Limb (tissue), 2 donors: ENCODE measurements around the gene ACER2.

ENCODE experiments used
- DNase-seq, 2 donors: peaks; one replicate each; pipeline ENCODE4 v3.0.0-alpha.2; 2016; ENCODE audit errors: extremely low spot score in 2 of 2

The ACER2 gene

DNA sequence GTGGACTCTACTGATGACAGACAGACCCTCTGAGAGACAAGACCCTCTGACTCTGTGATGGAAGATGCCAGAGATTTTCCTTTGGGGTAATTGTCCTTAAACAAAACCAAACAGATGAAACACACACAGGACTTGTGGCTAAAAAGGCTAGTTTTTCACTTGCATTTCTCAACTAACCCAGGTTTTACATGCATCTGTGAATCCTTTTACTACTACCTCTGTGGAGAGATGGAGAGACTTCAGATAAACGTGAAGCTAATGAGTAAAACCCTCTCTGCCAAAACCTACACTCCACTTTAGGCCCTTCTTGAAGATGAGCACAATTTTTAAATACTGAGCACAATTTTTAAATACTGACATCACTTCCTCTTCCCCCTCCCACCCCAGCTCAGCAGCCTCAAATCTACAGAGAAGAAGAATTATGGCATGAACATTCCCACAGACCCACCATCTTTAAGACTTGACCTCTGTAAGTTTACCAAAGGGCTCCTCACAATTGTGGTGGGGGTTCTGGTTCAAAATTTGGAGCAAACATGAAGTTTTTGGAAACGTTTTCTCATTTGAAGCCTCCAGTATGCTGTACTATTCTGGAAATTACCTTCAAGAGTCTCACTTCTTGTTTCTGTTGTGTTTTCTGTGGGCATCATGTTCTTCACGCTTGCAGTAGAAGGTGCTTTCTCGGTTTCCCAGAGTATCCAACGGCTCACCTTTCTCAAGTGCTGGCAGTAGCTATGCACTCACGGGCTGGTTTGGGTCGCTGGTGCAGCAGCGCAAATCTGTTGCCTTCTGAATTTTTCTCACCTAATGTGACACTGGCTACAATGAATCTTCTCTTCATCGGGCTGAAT lies 42.7 kb downstream of the ACER2 start:
- no peak for DNase-seq

DNA sequence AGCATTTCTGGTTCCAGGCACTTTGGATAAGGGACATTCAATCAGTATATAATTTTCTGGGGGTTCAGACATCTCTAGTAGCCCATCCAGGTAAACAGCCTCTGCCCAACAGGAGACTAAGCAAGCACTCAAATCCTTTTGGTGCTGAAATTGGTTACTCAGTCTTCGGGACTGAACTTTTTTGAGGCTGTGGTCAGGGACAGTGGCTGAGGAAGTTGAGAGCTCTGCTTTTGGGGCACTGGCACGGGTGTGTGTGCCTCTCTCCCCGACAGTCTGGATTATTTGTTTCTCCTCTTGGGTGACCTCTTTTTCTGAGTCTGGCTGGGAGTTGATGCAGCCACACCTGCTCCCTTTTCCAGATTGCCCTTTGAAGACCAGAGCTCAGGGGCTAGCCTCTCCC lies 47.6 kb downstream of the ACER2 start:
- no peak for DNase-seq

DNA sequence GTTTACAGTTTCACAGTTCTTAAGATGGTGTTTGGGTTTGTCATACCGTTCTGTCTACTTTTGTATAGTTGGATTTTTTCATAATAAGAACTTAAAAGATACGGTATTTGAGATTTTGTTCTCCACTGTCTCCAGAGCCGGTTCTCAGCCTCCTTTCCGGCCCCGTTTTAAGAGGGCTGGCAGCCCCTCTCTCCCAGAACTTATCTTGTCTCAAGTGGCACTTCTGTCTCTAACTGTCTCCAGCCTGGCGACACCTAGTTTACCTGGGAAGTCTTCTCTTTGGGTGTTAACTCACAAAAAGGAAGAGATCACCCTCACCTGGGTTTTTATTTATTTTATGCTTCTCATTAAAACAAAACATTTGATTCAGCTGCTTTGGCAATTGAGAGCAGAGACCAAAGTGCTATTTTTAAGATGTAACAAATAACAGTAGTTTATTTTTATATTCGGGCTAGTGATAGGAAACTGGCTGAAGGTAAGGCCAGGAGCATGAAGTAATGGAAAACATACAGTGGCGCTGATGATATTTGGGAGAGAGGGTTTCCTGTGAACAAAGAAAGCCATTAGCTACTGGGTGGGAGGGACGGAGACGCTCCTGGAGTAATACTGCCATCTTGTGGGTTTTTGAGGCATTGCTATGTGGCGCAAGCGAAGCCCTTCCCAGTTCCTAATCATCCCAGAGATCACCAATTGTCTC lies 48.3 kb downstream of the ACER2 start:
- peak; percentile 80 to 88 for DNase-seq

DNA sequence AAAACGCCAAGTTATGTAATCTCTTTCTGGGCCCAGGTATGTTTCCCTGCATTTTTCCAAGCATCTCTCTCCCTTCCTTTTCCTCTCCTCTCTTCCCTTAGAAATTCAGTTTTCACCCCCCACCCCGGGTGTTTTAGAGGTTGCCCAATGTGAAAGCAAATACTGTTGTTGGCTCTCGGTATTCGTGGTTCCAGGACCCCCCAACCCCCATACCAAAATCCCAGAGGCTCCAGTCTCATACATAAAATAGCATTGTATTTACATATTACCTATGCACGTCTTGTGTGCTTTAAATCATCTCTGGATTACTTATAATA lies 48.8 kb downstream of the ACER2 start:
- no peak for DNase-seq

DNA sequence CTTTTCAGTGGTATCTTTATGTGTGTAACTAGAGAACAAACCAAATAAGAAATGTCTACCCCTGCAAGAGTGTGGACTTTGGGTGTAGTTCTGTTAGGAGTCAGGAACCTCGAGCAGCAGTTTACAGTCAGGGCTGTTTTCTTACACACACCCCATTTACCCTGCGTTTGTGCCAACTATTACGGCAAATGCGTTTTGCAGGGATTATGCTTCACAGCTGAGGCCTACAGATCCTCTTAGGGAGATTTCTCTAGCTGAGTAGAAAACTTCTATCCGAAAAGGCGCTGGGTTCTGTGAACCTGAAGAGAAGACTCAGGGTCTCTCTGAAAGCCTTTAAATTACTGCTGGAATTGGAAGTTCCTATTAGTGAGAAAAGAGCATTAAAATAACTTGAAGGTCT lies 51.4 kb downstream of the ACER2 start:
- DNase-seq: no peak

DNA sequence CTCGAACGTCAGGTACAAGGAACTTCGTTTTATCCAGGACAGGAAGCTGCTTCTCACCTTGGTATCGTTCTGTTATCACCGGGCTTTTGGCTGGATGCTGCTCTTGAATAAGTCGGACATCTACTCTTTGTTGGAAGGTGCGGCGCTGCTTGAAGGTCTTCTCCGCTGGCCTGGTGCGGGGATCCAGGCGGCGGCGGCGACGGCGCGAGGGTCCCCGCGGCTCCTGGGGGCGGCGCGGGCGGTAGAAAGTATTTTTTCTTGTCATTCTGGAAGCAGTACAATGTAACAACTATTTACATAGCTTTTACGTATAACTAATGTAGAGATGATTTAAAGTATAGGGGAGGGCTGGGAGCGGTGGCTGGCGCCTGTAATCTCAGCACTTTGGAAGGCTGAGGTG lies 52.3 kb downstream of the ACER2 start:
- DNase-seq: no peak

DNA sequence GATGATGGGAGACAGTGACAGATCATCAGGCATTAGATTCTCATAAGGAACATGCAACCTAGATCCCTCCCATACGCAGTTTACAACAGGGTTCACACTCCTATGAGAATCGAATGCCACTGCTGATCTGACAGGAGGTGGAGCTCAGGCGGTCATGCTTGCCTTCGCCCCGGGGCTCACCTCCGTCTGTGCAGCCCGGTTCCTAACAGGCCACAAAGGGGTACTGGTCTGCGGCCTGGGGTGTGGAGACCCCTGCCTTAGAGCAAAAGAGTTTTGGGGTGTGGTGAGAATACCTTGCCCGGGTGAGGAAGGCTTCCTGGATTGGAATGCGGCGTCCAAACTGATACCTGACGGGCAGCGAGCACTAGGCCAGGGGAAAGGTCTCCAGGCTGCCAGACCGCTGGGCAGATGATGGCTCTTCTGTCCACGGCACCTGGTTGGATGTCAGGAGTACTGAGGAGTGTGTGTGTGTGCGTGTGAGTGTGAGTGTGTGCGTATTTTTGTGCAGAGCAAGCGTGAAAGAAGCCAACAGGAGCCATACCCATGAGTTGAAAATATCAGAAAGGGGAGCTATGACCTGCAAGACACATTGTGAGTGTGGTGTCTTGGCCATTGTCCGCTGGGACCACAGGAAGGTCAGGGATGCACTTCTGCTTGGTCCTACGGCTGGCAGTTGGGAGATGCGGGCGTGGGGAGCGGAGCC lies 55.4 kb downstream of the ACER2 start:
- no peak for DNase-seq

DNA sequence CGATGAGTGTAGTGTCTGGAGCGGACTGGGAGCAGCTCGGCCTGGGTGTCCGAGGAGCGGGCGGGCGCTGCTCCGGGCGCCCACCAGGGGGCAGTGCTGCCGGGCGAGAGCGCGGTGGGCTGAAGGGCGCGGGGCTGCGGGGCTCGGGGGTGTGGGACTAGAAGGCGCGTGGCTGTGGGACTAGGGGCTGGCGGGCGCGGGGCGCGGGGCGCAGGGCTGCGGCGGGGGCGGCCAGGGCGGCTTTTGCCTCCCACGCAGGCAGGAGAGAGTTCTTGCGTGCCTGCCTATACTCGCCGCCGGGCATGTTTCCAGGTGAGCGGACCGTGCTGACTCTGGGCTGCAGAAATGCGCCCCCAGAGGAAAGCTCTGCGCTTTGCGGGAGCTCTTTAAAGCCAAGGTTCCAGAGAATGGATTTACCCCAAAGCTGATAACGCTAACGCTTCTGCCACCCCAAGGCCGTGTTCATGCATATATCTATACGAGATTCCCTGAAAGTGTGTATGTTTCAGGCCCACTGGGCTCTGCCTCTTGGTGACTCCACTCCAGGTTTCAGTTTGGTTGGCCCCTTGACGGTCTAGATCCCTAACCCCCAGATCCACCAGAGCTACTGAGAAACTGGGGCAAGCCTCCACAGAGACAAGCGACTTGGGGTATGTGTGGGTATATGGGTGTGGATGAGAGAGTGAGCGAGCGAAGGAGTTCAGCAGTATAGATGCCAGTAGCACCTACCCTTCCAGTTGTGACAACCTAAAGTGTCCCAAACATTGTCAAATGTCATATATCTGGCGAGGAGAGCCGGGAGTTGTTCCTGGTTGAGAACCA lies 56.2 kb downstream of the ACER2 start:
- peak; percentile 32 to 79 for DNase-seq

DNA sequence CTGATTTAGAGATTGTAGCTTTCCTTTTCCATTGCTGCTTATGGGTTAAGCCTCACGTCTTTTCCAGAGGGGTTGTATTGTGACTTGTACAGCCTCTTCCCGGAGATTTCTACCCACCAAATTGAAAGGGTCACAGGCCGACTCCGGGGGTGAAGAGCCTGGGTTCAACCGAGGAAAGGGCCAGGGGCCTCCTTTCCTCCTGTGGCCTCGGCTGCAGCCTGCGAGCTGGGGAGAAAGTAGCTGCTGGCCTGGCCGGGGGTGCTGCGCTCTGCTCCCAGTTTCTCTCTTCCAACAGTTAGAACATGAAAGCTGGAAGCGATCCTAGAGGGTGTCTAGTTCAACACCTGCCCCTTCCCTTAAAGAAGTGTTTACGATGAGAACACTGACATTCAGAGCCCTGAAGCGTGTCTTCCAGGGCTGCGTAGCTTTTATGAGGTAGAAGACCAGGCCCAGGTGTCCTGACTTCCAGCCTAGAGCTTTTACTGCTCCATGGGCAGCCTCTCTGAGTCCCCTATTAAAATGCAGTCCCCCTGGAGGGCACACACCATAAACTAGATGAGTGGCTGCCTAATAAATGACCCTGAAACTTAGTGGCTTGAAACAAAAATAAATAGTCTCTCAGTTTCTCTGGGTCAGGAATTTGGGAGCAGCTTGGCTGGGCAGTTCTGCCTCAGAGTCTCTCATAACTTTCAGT lies 56.9 kb downstream of the ACER2 start:
- DNase-seq: no peak

DNA sequence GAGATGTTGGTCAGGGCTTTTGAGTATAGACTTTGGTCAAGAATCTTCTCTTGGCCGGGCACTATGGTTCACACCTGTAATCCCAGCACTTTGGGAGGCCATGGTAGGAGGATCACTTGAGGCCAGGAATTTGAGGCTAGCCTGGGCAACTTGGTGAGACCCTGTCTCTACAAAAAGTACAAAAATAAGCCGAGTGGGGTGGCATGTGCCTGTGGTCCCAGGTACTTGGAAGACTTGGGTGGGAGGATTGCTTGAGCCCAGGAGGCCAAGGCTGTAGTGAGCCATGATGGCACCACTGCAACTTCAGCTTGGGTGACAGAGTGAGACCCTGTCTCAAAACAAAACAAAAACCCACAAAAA lies 57.5 kb downstream of the ACER2 start:
- DNase-seq: no peak

DNA sequence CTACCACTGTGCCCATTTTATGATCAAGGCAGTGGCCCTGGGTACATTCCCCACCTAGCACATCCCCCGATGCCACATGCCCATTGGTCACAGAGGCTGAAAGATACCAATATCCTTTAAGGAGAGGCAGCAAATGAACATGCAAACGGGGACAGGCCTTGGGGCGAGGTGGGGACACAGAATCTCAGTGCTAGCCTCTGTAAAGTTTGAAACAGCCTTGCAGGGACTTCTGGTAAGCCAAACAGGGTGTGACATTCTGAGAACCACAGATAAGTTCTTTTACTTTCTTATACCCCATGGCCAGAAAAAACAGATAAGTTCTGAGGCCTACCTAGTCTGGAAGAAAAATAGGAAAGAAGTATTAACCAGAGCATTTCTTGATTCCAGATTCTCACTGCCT lies 60.5 kb downstream of the ACER2 start:
- DNase-seq: no peak

DNA sequence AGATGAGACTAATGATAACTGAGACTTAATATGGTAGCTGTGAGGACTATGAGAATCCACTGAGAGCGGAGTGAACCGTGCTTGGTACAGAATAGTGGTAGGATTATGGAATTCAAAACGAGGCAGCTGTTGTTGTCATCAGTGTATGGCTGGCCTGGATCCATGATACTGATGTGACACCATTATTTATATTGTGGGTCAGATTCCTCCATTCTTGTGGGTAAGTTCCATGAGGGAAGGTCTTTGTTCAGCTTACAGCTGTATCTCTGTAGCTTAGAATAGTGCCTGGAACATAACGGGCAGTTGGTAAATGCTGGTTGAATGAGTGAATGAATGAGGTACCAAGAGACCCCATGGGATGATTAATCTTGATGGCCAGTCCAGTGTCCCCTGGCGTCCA lies 61.8 kb downstream of the ACER2 start:
- DNase-seq: no peak

DNA sequence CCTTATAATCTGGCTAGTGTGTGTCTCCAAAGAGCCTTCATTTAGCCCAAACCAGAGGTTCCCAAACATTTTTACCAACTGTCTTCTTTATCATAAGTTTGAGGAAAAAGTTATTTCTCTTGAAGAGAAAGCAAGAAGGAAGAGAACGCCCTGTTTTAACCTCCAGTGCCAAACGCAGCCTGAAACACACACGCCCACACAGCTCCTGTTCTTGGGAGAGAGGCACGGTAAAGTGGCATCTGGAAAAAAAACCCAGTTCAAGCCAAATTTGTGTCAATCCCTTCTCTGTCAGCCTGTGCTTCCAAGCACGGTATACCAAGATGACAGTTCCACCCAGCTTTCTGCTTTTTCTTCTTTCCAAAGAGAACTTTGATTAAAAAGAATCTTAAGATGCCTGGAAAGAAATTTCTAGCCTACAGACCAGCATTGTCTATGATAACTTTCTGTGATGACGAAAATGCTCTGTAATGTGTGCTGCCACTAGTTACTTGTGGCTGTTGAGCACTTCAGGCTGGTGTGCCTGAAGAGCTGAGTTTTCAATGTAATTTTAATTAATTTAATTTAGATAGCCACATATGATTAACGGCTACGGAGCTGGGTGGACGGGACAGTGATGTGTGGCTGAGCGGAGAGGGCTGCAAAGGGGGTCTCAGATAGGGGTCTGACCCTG lies 62.3 kb downstream of the ACER2 start:
- DNase-seq: no peak

DNA sequence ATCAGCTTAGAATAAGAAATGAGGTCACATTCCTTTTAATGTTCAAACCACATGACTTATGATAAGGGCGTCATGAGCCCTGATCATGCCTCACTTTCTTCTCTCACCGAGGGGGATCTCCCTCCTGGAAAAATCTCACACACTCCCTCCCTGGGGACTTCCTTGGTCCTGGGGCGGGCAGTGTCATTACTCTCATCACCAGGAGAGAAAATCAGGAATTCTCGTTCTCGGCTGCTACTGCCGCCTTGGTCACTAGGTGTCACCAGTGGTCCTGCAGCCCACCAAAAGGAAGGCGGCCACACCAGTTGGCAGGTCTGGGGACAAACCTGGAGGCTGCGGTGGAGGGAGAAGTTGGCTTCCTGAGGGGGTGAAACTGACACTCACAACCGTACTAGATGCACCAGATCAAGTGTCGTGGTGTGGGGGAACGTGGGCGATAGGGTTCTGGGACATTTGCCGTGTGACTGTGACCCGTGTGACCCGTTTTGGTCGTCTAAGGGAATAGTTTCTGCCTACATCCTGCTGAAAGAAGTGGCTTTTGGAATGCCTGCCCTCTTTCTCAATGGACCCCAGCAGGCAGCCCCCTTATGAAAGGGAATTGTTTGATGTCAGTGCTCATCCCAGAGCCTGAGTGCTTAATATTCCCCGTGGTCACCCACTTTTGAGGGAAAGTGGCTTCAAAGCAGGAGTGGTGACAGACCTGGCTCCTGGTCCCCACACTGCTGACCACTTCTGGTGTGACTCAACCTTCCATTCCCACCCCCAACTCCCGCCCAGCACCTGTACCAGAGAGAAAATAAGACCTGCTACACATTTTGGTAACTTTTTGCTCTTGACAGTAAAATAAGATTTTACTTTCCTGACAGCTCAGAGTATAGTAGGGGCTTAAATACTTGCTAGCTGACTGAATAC lies 63.2 kb downstream of the ACER2 start:
- peak; percentile 38 to 79 for DNase-seq

DNA sequence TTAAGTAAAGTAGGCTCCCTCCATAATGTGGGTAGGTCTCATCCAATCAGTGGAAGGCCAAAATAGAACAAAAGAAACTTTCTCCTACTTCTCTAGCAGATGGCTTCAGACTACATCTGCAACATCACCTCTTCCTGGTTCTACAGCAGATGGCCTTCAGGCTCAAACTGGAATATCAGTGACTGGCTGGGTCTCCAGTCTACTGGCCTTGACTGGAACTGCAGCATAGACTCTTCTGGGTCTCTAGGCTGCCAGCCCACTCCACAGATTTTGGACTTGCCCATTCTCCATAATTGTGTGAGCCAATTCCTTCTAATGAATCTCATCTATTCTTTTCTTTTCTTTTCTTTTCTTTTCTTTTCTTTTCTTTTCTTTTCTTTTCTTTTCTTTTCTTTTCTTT lies 64.8 kb downstream of the ACER2 start:
- DNase-seq: no peak

DNA sequence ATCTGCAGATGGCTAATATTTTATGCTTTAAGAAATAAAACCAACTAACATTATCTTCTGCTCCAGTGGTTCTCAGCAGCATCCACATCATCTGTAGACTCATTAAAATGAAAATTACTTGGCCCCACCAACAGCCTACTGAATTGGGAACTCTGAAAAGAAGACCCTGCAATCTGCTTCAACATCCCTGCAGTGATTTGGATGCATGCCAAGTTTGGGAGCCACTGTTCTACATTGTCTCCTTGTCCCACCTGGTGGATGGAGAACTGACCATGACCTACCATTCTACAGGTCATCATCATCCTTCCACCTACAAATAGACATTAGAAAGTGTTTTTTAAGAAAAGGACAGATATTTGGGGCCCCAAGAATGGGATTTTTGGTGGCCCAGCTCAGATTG lies 71.1 kb downstream of the ACER2 start:
- DNase-seq: no peak

DNA sequence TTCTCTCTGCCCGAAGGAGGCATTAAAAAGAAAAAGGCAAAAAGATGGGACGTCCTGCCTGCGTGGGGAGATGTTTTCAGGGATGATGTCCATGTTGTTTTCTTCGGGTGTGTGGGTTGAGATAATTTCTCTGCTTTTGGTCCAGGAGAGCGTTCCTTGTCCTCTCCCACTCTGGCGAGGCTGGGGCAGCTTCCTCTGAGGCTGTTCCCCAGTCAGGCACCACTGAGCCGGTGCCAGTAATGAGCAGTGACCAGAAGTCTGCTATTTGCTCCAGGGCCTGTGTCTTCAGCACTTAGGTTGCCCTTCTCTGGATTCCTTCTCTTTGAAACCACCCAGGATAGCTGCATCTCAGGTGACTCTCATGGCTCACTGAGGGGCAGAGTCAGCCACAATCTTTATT lies 71.5 kb downstream of the ACER2 start:
- DNase-seq: no peak

DNA sequence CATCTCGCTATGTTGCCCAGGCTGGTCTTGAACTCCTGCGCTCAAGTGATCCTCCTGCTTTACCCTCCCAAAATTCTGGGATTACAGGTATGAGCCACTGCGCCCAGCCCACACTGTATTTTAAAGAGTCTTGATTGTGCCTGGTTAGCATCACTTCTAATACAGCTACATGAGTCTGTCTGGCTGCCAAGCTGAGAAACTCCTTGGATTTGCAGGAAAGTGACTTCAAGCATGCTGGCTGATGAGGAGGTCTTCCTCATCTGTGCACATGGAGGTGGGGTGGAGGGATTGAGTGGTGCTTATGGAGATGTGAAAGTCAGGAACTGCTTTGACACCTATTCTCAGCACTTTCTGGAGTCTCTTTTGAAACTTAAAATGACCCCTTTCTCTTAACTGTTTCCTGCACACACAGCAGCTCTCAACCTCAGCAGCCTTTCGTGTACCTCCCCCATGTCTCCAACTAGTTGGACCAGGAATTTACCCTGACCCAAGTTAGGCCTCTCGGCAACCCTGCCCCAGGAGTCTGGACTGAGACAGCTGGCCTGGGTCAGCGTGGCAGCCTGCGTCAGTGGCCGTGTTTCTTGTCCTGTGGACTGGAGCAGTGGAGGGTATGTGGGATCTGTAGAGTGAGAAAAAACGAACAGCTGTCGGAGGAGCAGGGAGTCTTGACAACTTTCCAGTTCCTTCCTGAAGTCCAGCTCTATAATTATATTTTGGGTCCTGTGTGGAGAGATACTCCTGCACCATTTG lies 72.5 kb downstream of the ACER2 start:
- DNase-seq: no peak

DNA sequence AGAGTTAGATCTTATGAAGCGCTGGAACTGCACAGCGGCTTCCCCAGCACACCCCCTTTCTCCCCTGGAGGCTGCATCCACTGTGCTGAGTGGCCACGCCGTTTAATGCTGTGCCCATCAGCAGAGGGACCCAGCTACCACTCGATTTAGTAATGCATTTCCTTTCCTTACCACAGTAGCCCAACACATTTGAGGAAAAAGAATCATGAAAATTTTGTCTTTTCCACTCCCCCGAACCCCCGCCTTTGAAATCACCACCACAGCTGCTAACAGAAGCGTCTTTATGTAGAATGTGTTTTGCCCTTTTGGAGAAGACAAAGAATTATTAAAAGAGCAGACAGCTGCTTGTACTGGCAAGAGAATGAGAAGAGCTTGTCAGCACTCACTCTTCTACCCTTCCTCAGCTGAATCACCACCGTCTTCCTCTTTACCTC lies 73.2 kb downstream of the ACER2 start:
- DNase-seq: no peak
